NB4 (cell line): ENCODE data around the gene ANTXR1.

ENCODE experiments used
- DNase-seq: peaks from one replicate; pipeline ENCODE4 v3.0.0; 2010; ENCODE audit warnings: low read depth
- H3K4me3 ChIP-seq: one replicate; pipeline ENCODE4 v1.5.1; 2011; ENCODE audit warnings: mild to moderate bottlenecking, low read depth, low read length, moderate library complexity
- MYC ChIP-seq: IDR thresholded peaks from 2 replicates; pipeline ENCODE4 v1.6.1; 2011; ENCODE audit warnings: low read depth, low read length
- POLR2A ChIP-seq: IDR thresholded peaks from 2 replicates; pipeline ENCODE4 v1.6.1; 2011; ENCODE audit warnings: mild to moderate bottlenecking; ENCODE audit not compliant: insufficient read length; ENCODE audit errors: extremely low read depth
- TF ChIP-seq, protein P1 (sequence below): IDR thresholded peaks from one replicate; pipeline ENCODE4 v1.5.1; 2012; ENCODE audit warnings: low read depth, low read length
- TF ChIP-seq, protein P2 (sequence below): IDR thresholded peaks from 2 replicates; pipeline ENCODE4 v1.6.1; 2011; ENCODE audit warnings: low read depth, low read length

ANTXR1 gene

DNA sequence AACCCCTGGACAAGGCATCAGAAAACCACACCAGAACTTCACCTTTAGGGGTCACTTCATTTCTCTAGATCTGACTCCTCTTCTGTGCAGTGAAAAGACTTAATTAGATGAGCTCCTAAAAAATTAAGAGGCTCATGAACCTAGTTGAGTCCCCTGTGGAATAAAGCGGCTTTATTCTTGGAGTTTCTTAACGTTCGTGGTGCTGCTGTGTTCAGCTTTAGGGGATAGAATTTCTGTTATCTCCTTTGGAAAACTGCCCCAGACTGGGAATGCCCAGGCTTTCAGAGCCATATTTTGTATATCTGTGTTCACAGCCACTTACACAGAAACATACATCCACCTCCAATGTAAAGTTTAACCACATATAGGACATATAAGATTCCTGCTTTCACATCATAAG, 165.8 kb downstream of the ANTXR1 start:
- TF ChIP-seq, protein P1, sequence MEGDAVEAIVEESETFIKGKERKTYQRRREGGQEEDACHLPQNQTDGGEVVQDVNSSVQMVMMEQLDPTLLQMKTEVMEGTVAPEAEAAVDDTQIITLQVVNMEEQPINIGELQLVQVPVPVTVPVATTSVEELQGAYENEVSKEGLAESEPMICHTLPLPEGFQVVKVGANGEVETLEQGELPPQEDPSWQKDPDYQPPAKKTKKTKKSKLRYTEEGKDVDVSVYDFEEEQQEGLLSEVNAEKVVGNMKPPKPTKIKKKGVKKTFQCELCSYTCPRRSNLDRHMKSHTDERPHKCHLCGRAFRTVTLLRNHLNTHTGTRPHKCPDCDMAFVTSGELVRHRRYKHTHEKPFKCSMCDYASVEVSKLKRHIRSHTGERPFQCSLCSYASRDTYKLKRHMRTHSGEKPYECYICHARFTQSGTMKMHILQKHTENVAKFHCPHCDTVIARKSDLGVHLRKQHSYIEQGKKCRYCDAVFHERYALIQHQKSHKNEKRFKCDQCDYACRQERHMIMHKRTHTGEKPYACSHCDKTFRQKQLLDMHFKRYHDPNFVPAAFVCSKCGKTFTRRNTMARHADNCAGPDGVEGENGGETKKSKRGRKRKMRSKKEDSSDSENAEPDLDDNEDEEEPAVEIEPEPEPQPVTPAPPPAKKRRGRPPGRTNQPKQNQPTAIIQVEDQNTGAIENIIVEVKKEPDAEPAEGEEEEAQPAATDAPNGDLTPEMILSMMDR, result no peak
- TF ChIP-seq, protein P2, sequence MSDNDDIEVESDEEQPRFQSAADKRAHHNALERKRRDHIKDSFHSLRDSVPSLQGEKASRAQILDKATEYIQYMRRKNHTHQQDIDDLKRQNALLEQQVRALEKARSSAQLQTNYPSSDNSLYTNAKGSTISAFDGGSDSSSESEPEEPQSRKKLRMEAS, result no peak
- TF ChIP-seq MYC, result no peak
- TF ChIP-seq POLR2A, result no peak
- DNase-seq, result no peak
- no peak overlapping the region for H3K4me3 ChIP-seq

DNA sequence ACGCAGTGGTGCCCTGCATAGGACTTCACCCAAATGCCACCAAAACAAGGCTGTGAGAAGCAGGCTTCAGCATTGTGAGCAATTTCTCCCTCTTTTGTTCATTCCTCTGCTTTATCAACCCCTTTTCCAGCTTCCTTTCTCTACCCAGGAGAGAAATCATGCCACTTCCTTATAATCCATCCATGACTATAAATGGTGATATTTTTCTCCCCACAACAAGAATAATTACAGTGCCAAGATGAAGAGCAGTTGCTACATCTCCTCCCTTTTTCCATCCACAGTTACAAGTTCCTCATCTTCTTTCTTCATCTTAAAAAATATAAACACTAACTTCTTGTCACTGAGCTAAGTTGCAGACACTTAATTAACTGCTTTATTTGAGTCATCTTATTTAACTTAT, 167.2 kb downstream of the ANTXR1 start:
- peak; percentile 32 for DNase-seq
- no peak overlapping the region for H3K4me3 ChIP-seq
- no peak for TF ChIP-seq POLR2A
- TF ChIP-seq, protein P1, result no peak
- TF ChIP-seq, protein P2, result no peak
- no peak for TF ChIP-seq MYC

DNA sequence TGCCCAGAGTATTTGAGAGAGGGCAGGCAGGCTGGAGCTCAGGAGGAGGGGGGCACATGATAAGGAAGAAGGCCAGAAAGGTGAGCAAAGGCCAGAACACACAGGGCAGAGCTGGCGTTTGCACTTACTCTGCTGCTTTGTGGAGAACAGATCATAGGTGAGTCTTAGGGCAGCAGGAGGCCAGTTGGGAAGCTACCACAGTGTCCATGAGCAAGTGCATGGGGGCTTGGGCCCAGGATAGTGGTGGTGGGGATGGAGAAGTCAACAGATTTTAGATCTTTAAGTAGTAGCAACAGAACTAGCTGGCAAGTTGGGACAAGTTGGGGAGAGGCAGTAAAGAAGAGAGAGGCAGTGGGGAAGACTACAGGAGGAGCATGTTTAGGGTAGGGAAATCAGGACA, 168.0 kb downstream of the ANTXR1 start:
- TF ChIP-seq, protein P1, result no peak
- TF ChIP-seq MYC (no peak), POLR2A (no peak)
- TF ChIP-seq, protein P2, result no peak
- H3K4me3 ChIP-seq, result no peak overlapping the region
- DNase-seq, result no peak

DNA sequence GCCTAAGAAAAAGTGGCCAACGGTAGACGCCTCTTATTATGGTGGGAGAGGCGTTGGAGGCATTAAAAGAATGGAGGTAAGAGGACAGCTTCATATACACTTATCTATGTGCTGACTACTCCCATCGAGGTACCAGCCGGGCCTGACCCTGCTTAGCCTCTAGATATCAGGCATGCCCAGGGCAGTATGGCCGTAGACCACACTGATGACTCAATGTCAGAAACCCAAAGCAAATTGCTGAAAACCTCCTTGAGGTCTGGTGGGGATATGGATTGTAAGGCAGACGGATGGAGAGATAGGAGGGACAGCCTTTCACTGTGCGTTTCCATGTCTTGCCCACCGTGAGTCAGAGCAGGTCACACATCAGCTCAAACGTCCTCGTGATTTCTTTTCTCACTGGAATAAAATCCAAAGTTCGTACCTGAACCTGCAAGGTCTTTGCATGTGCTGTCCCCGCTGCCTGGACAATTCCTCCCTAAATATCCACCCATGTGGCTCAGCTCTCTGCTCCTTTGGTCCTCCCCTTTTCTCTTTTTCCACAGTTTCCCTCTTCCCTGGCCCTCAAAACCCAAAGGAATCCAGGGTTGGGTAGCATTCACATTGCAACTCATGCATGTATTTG, 168.9 kb downstream of the ANTXR1 start:
- DNase-seq, result peak; percentile 41
- TF ChIP-seq, protein P1, result no peak
- TF ChIP-seq MYC (no peak), POLR2A (no peak)
- TF ChIP-seq, protein P2, result no peak
- H3K4me3 ChIP-seq, result no peak overlapping the region

DNA sequence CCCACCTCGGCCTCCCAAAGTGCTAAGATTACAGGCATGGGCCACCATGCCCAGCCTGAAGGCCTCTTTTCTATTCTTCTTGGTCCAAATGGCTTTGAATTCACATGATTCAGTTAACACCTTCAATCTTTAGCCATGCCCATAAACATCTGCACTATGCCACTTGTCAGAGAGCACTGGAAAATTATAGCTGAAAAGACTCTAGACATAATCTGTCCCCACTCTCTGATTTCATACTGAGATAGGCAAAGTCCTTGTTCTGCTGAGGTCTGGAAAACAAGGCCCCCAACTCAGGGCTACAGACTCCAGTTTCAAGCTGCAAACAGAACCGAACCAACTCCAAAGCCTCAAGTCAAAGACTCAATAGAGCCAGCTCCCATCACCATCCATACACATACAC, 170.7 kb downstream of the ANTXR1 start:
- TF ChIP-seq POLR2A, result no peak
- no peak overlapping the region for H3K4me3 ChIP-seq
- DNase-seq, result no peak

DNA sequence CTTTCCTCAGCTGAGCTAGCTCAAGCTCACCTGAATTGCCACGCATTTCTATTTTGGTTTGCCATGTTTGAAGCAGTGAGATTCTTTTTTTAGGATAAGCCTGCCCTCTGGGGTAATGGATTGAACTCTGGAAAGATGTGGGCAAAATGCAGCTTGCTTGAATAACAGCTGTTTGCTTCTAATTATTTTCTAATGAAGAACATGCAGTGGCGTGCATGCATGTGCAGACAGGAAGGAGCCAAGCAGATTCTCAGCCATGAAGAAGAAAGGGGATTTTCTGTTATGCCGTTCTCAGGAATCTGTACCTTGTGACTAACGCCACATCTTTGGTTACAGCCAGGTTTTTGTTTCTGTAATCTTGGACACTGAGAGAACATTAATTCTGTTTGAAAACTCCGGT, 171.2 kb downstream of the ANTXR1 start:
- no peak for DNase-seq
- no peak overlapping the region for H3K4me3 ChIP-seq
- TF ChIP-seq POLR2A (no peak), MYC (no peak)
- TF ChIP-seq, protein P2, result no peak
- TF ChIP-seq, protein P1, result no peak
